ENCODE results near the gene DDRGK1.
"Not testable (repeated sequence)": the region's sequence is repeated elsewhere in the genome, so short reads cannot be mapped to it uniquely, and the experiment has no call there.

DDRGK1 gene

GRCh38 chr20:3156811-3157619 is 47.5 kb downstream of the DDRGK1 start:
- CTCF ChIA-PET = no interaction called here

GRCh38 chr20:3152057-3152644 is 52.3 kb downstream of the DDRGK1 start:
- CTCF ChIA-PET; DNase-seq (ENCODE audit: extremely low spot score); POLR2A ChIA-PET: not testable (repeated sequence)

More at GRCh38 chr20:3156811-3157619, 47.5 kb downstream of the DDRGK1 start:
- no peak for DNase-seq (ENCODE audit: extremely low spot score)
- TF ChIP-seq ELF4 (IDR thresholded peaks at IDR 0.05) (no peak), TARDBP (IDR thresholded peaks at IDR 0.05) (no peak), NFRKB (IDR thresholded peaks at IDR 0.05) (no peak), FOXM1 (IDR thresholded peaks at IDR 0.05; ENCODE audit: borderline replicate concordance) (no peak), ARNT (IDR thresholded peaks at IDR 0.05) (no peak), FOXA1 (IDR thresholded peaks at IDR 0.05) (no peak)
- POLR2A ChIA-PET = no interaction called here

- no peak for DNase-seq (ENCODE audit: extremely low spot score)
- CTCF ChIA-PET = interaction anchor here (0.7 kb wide), 1 partner anchor 27 kb away, joined by 3 read pairs; no protein-coding TSS in a partner anchor
- no peak for TF ChIP-seq FOXA1 (IDR thresholded peaks at IDR 0.05)
- POLR2A ChIA-PET = interaction anchor here (1.4 kb wide), 1 partner anchor 9 kb away, joined by 4 read pairs; the partner anchor contains the start of genes FASTKD5 and UBOX5
These were observed 53.6 kb downstream of the DDRGK1 start for GRCh38 chr20:3150908-3151307.

- POLR2A ChIA-PET = no interaction called here
- CTCF ChIA-PET = no interaction called here
- DNase-seq (ENCODE audit: extremely low spot score) = no peak
- TF ChIP-seq SP1 (IDR thresholded peaks at IDR 0.05) = no peak
- no peak for TF ChIP-seq ARNT (IDR thresholded peaks at IDR 0.05)
- no peak for TF ChIP-seq LEF1 (IDR thresholded peaks at IDR 0.05; ENCODE audit: borderline replicate concordance)
- TF ChIP-seq SUZ12 (IDR thresholded peaks at IDR 0.05) = no peak
- TF ChIP-seq CTBP1 (IDR thresholded peaks at IDR 0.05; ENCODE audit: borderline replicate concordance) = no peak
- no peak for TF ChIP-seq BHLHE40 (IDR thresholded peaks at IDR 0.05; ENCODE audit: borderline replicate concordance)
- TF ChIP-seq FOXA1 (IDR thresholded peaks at IDR 0.05) = no peak
- no peak for TF ChIP-seq HDGF (IDR thresholded peaks at IDR 0.05; ENCODE audit: borderline replicate concordance)
- no peak for TF ChIP-seq FOXM1 (IDR thresholded peaks at IDR 0.05; ENCODE audit: borderline replicate concordance)
- no peak for TF ChIP-seq ELF4 (IDR thresholded peaks at IDR 0.05)
- TF ChIP-seq TARDBP (IDR thresholded peaks at IDR 0.05) = no peak
- no peak for TF ChIP-seq NFRKB (IDR thresholded peaks at IDR 0.05)
- no peak for TF ChIP-seq L3MBTL2 (conservative IDR thresholded peaks at IDR 0.05)
- no peak for TF ChIP-seq ZNF384 (IDR thresholded peaks at IDR 0.05)
- TF ChIP-seq FOXK2 (IDR thresholded peaks at IDR 0.05) = no peak
These were observed 57.6 kb downstream of the DDRGK1 start for GRCh38 chr20:3146732-3147341.

- POLR2A ChIA-PET = no interaction called here
- CTCF ChIA-PET = no interaction called here
- DNase-seq (ENCODE audit: extremely low spot score) = no peak
- TF ChIP-seq LEF1 (IDR thresholded peaks at IDR 0.05; ENCODE audit: borderline replicate concordance) = no peak
- no peak for TF ChIP-seq SUZ12 (IDR thresholded peaks at IDR 0.05)
- TF ChIP-seq FOXA1 (IDR thresholded peaks at IDR 0.05) = no peak
- TF ChIP-seq NFRKB (IDR thresholded peaks at IDR 0.05) = no peak
- TF ChIP-seq ELF4 (IDR thresholded peaks at IDR 0.05) = no peak
- TF ChIP-seq HDGF (IDR thresholded peaks at IDR 0.05; ENCODE audit: borderline replicate concordance) = no peak
- TF ChIP-seq SP1 (IDR thresholded peaks at IDR 0.05) = no peak
- TF ChIP-seq CTBP1 (IDR thresholded peaks at IDR 0.05; ENCODE audit: borderline replicate concordance) = no peak
- TF ChIP-seq ARNT (IDR thresholded peaks at IDR 0.05) = no peak
- no peak for TF ChIP-seq ZNF384 (IDR thresholded peaks at IDR 0.05)
These were observed 62.7 kb downstream of the DDRGK1 start for GRCh38 chr20:3141757-3142156.
